ENCODE results near the gene TMEM209. TPM values are rescaled to one million over a fixed set of nuclear protein-coding genes. Genes with fewer than 3 reads are reported as not detected.
"Not testable (repeated sequence)": the region's sequence is repeated elsewhere in the genome, so short reads cannot be mapped to it uniquely, and the experiment has no call there.

The TMEM209 gene
- 32.7 and 33.9 TPM in 2 replicates for total RNA-seq (2014; rRNA removed; shearing (Covaris generic))

- H3K4me1 ChIP-seq = peaks cover 6% of the 10 kb centered on the region
- DNase-seq = peak; percentile 100
- H3K27me3 ChIP-seq = no peaks in the 10 kb centered on the region
- peak within 1 kb of the TSS; percentile 65 for H3K4me3 ChIP-seq
- H3K27ac ChIP-seq = peak within 1 kb of the TSS; percentile 97
- peaks cover 20% of the 10 kb centered on the region for H3K36me3 ChIP-seq
- no peaks in the 10 kb centered on the region for H3K9me3 ChIP-seq (replicated peaks)
Measured at GRCh38 chr7:130205084-130205947, at the start of gene TMEM209. Gene TMEM209 (minus strand): TSS chr7:130205406. CDS start chr7:130205375, 31 bp downstream.

DNA sequence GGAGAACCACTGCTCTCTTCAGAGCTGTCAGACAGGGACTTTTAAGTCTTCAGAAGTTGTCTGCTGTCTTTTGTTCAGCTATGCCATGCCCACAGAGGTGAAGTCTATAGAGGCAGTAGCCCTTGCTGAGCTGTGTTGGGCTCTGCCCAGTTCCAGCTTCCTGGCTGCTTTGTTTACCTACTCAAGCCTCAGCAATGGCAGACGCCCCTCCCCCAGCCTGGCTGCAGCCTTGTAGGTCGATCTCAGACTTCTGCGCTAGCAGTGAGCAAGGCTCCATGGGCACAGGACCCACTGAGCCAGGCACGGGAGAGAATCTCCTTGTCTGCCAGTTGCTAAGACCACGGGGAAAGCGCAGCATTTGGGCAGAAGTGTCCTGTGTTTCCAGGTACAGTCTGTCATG, 49.3 kb upstream of the TMEM209 start:
- Histone ChIP-seq H3K27ac (no peak overlapping the region), H3K4me1 (no peaks in the 10 kb centered on the region), H3K9me3 (replicated peaks) (peaks cover 35% of the 10 kb centered on the region), H3K27me3 (no peaks in the 10 kb centered on the region), H3K36me3 (no peaks in the 10 kb centered on the region), H3K4me3 (no peak overlapping the region)
- DNase-seq = no peak

DNA sequence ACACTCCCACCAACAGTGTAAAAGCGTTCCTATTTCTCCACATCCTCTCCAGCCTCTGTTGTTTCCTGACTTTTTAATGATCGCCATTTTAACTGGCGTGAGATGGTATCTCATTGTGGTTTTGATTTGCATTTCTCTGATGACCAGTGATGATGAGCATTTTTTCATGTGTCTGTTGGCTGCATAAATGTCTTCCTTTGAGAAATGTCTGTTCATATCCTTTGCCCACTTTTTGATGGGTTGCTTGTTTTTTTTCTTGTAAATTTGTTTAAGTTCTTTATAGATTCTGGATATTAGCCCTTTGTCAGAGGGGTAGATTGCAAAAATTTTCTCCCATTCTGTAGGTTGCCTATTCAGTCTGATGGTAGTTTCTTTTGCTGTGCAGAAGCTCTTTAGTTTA, 44.4 kb upstream of the TMEM209 start:
- not testable (repeated sequence) for H3K36me3 ChIP-seq, H3K27ac ChIP-seq, H3K4me1 ChIP-seq, H3K4me3 ChIP-seq, H3K27me3 ChIP-seq, DNase-seq
- H3K9me3 ChIP-seq (replicated peaks) = peaks cover 16% of the 10 kb centered on the region

GRCh38 chr7:130248842-130249241, 43.6 kb upstream of the TMEM209 start:
- not testable (repeated sequence) for H3K36me3 ChIP-seq, DNase-seq, H3K27ac ChIP-seq, H3K4me3 ChIP-seq, H3K4me1 ChIP-seq, H3K27me3 ChIP-seq
- H3K9me3 ChIP-seq (replicated peaks) = peaks cover 16% of the 10 kb centered on the region

GRCh38 chr7:130246491-130246890, 41.3 kb upstream of the TMEM209 start:
- peaks cover 17% of the 10 kb centered on the region for H3K4me1 ChIP-seq
- not testable (repeated sequence) for H3K9me3 ChIP-seq (replicated peaks); H3K36me3 ChIP-seq; H3K27me3 ChIP-seq; H3K27ac ChIP-seq; DNase-seq; H3K4me3 ChIP-seq

DNA sequence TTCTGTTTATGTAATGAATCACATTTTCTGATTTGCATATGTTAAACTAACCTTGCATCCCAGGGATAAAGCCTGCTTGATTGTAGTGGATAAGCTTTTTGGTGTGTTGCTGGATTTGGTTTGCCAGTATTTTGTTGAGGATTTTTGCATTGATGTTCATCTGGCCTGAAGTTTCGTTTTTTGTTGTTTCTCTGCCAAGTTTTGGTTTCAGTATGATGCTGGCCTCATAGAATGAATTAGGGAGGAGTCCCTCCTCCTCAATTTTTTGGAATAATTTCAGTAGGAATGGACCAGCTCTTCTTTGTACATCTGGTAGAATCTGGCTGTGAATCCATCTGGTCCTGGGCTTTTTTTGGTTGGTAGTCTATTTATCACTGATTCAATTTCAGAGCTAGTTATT, 38.3 kb upstream of the TMEM209 start:
- not testable (repeated sequence) for H3K9me3 ChIP-seq (replicated peaks); H3K27ac ChIP-seq; DNase-seq

GRCh38 chr7:130242198-130243014, 37.2 kb upstream of the TMEM209 start:
- Histone ChIP-seq H3K4me1 (peaks cover 17% of the 10 kb centered on the region), H3K36me3 (no peaks in the 10 kb centered on the region), H3K9me3 (replicated peaks) (0 out of 2 replicates have a peak, but pooled peaks cover 3% of the 10 kb centered on the region), H3K4me3 (no peak overlapping the region), H3K27ac (peak overlapping the region; percentile 53), H3K27me3 (no peaks in the 10 kb centered on the region)
- DNase-seq = peak; percentile 70 to 84

More for the DNA sequence above, 38.3 kb upstream of the TMEM209 start:
- peaks cover 17% of the 10 kb centered on the region for H3K4me1 ChIP-seq
- H3K4me3 ChIP-seq, H3K36me3 ChIP-seq, H3K27me3 ChIP-seq: not testable (repeated sequence)

DNA sequence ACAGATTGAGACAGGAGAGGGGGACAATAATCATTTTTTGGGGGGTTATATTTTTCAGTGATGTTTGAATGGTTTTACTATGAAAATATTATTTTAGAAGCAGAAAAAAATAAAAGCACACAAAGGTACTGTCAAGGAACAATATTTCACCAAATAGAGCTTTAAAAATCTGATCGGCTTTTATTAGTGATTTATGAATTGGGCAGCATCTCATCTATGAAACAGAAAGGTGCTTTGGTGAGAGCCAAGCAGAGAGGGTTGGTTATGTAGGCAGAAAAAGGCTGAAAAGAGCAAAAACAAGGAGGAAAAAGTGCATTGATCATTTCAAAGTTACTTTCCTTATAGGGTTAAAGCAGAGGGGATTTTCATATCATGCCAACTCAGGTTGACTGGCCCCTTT, 35.0 kb upstream of the TMEM209 start:
- Histone ChIP-seq H3K4me1 (peaks cover 17% of the 10 kb centered on the region), H3K27me3 (no peaks in the 10 kb centered on the region), H3K36me3 (no peaks in the 10 kb centered on the region), H3K9me3 (replicated peaks) (no peaks in the 10 kb centered on the region), H3K27ac (no peak overlapping the region), H3K4me3 (no peak overlapping the region)
- no peak for DNase-seq

- H3K4me3 ChIP-seq; H3K9me3 ChIP-seq (replicated peaks); H3K4me1 ChIP-seq; H3K27me3 ChIP-seq; H3K36me3 ChIP-seq; H3K27ac ChIP-seq; DNase-seq: not testable (repeated sequence)
Measured at GRCh38 chr7:130236361-130236760, 31.2 kb upstream of the TMEM209 start.

- Histone ChIP-seq H3K9me3 (replicated peaks) (no peaks in the 10 kb centered on the region), H3K4me1 (no peaks in the 10 kb centered on the region), H3K36me3 (no peaks in the 10 kb centered on the region), H3K27me3 (no peaks in the 10 kb centered on the region), H3K27ac (no peak overlapping the region), H3K4me3 (no peak overlapping the region)
- DNase-seq = no peak
Measured at GRCh38 chr7:130234078-130234477, 28.9 kb upstream of the TMEM209 start.

GRCh38 chr7:130232209-130232608, 27.0 kb upstream of the TMEM209 start:
- no peak for DNase-seq
- Histone ChIP-seq H3K9me3 (replicated peaks) (no peaks in the 10 kb centered on the region), H3K27me3 (no peaks in the 10 kb centered on the region), H3K4me3 (no peak overlapping the region), H3K4me1 (peaks cover 5% of the 10 kb centered on the region), H3K27ac (no peak overlapping the region), H3K36me3 (no peaks in the 10 kb centered on the region)

DNA sequence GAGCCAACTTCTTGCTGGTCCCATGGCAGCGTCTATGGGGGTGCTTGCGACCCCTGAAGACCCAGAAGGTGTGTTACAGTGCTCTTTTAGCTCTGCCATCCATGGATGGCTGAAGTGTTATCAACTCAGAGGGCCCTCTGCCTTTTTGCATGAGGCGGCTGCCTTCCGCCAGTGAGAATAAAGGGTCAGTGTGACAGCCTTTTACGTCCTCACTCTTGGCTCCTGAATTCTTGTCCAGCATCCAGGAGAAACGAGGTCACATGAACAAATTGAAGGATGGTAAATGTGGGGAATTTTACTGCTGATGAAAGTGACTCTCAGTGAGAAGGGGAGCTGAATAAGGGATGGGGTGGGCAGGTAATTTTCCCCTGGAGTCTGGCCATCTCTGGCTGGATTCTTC, 26.6 kb upstream of the TMEM209 start:
- Histone ChIP-seq H3K27ac (no peak overlapping the region), H3K4me1 (peaks cover 5% of the 10 kb centered on the region)

GRCh38 chr7:130229981-130230380, 24.8 kb upstream of the TMEM209 start:
- H3K27me3 ChIP-seq; H3K4me3 ChIP-seq; DNase-seq; H3K4me1 ChIP-seq; H3K36me3 ChIP-seq; H3K27ac ChIP-seq; H3K9me3 ChIP-seq (replicated peaks): not testable (repeated sequence)

More for the DNA sequence above, 26.6 kb upstream of the TMEM209 start:
- no peaks in the 10 kb centered on the region for H3K9me3 ChIP-seq (replicated peaks)
- H3K36me3 ChIP-seq = no peaks in the 10 kb centered on the region
- no peak overlapping the region for H3K4me3 ChIP-seq
- no peaks in the 10 kb centered on the region for H3K27me3 ChIP-seq
- DNase-seq = no peak

DNA sequence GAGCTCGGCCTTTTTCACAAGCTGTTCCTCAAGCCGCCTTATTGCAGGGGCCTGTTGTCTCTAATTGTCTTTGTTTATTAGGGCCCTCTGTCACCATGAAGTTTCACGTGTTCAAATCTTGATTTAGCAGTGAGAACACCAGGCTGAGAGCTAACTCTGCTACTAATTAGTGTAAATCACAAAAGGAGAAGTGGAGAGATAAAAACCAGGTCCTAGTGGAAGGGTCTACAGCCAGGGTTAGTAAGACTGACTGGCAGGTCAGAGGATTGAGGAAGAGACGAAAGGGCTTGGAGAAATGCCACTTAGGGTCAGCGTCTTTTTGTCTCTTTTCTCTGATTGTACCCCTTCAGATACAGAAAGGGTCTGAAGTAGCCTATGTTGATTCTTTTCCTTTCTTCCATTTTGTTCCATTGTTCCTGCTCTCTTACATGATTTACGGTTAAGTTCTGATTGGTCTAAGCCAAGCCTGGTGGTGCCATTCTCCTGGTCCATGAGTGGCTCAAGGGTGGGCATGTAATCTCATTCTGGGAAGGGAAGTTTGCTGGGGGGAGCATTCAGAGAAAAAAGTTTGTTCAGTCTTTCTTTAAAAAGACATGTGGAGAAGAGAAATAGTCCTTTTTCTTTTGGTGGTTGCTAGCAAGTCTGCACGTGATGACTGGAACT, 23.8 kb upstream of the TMEM209 start:
- no peak for DNase-seq
- Histone ChIP-seq H3K27me3 (no peaks in the 10 kb centered on the region), H3K9me3 (replicated peaks) (0 out of 2 replicates have a peak, but pooled peaks cover 5% of the 10 kb centered on the region), H3K4me3 (no peak overlapping the region), H3K27ac (no peak overlapping the region), H3K36me3 (no peaks in the 10 kb centered on the region), H3K4me1 (peaks cover 5% of the 10 kb centered on the region)
